ENCODE measurements around the gene CCDC9B.
A peak's percentile ranks its signal among the peaks of the same experiment; 100 is the strongest.

CCDC9B gene

DNA sequence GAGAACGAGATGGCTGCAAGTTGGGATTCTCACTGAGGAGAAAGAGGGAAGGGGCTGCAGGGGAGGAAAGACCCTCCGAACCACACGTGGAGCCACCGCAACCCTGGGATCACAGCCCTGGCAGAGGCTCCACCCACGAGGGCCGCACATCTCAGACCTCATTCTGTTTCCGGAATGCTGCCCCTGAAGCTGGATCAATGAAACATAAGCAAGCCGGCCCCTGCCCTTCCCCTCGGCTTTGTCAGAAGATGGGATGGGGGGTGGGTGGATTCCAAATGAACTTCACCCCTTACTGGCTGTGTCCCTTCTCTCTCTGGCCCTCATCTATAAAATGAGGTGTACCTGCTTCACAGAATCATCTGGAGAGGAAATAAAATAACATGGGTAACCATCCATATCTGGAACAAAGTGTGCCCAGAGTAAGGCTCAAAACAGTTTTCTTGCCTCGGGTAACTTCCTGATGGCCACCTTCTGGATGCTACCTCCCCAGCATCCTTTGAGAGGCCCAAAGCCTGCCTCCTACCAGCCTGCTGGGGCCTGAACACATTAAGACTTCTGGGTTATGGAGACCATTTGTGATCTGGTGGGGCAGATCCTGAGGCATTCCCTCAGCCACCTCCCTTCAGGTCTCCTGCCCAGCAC, 4.6 kb upstream of the CCDC9B start:
- ATAC-seq, result no peak
- no peak for DNase-seq

GRCh38 chr15:40344631-40345120, 3.9 kb upstream of the CCDC9B start:
- peak; percentile 60 for ATAC-seq
- peak; percentile 77 for DNase-seq

DNA sequence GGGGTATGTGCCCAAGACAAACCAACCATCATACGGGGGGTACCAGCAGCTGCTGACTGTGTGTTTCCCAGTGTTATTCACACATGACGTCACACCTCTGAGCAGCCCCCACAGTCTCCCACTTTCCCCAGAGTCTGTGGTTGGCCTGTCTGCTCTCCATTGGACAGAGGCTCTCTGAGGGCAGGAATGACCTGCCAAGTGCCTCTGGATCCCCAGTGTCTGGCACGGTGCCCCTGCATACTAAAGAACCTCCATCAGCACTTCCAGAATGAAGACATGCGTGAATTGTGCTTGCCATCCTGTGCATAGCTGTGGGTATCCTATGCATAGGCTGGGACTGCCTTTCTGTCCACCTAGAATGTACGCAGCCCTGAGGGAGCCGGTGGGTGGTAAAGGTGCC, 3.5 kb upstream of the CCDC9B start:
- ATAC-seq (no peak), DNase-seq (no peak)

DNA sequence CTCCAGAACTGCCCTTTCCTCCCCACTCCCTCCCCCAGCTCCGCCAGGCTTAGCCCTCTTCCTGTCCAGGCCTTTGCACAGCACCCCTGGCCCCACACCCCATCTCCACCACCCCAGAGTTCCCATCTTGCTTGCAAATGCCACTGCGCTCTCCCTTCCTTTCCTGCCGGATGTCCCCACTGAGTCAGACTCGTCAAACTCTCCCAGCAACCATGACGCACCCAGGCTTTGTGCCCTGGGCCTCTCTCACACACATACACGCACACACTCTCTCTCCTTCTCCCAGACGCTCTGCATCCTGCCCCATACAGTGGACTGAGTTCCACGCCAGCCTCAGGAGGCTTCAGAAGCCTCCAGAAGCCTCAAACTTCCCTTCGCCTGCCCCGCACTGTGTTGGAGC, 2.8 kb upstream of the CCDC9B start:
- ATAC-seq, result no peak

DNA sequence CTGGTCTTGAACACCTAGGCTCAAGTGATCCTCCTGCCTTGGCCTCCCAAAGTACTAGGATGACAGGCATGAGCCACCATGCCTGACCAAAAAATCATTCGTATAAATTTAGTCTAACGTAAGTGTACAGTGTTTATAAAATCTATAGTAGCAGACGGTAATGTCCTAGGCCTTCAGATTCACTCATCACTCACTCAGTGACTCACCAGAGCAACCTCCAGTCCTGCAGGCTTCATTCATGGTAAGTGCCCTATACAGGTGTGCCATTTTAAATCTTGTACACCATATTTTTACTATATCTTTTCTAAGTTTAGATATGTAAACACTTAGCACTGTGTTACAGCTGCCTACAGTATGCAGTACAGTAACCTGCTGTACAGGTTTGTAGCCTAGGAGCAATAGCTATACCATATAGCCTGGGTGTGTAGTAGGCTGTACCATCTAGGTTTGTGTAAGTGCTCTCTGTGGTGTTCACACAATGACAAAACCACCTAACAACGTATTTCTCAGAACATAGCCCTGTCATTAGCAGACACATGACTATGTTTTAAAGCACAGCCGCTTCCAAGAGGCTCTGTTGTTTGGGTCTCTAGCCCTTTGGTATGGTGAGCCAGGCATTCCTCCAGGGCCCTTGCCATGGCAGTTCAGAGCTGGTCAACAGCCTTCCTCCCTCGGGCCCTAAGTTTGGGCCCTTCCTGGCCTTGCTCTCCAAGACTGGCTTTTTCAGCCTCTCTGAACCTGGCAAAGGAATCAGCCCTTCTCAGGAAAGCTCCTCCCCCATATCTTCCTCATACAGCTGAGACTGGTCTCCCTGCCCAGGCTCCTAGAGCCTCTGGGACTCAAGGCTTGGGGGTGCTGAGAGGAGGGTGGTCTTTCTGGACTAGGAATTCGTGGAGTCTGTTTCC, 1.9 kb upstream of the CCDC9B start:
- ATAC-seq, result no peak
- no peak for DNase-seq

More for the DNA sequence above, 2.8 kb upstream of the CCDC9B start:
- DNase-seq, result no peak

- ATAC-seq (no peak), DNase-seq (no peak)
Observed at GRCh38 chr15:40340038-40340739, 550 bp downstream of the CCDC9B start.

DNA sequence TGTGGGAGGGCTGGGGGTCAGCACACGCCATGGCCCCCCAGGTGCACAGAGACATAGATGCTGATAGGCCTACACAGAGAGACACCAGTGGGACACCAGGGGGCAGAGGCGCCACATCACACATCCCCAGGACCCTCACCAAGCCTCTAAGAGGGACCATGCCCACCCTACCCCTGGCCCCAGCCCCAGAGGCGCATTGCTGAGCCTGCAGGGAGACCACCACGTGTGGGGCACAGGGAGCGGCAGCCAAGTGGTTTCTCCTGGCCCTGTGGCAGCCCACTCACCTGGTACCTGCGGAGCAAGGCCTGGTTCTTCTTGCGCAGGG, 1.2 kb downstream of the CCDC9B start:
- DNase-seq (no peak), ATAC-seq (no peak)

- ATAC-seq (no peak), DNase-seq (no peak)
Observed at GRCh38 chr15:40338921-40339620, 1.7 kb downstream of the CCDC9B start.

GRCh38 chr15:40338041-40338657, 2.6 kb downstream of the CCDC9B start:
- peak; percentile 86 for DNase-seq

GRCh38 chr15:40337597-40337996, 3.1 kb downstream of the CCDC9B start:
- ATAC-seq (no peak), DNase-seq (no peak)

More at GRCh38 chr15:40338041-40338657, 2.6 kb downstream of the CCDC9B start:
- ATAC-seq, result peak; percentile 83

- ATAC-seq, result no peak
- peak; percentile 27 for DNase-seq
Observed at GRCh38 chr15:40336744-40337122, 4.0 kb downstream of the CCDC9B start.

DNA sequence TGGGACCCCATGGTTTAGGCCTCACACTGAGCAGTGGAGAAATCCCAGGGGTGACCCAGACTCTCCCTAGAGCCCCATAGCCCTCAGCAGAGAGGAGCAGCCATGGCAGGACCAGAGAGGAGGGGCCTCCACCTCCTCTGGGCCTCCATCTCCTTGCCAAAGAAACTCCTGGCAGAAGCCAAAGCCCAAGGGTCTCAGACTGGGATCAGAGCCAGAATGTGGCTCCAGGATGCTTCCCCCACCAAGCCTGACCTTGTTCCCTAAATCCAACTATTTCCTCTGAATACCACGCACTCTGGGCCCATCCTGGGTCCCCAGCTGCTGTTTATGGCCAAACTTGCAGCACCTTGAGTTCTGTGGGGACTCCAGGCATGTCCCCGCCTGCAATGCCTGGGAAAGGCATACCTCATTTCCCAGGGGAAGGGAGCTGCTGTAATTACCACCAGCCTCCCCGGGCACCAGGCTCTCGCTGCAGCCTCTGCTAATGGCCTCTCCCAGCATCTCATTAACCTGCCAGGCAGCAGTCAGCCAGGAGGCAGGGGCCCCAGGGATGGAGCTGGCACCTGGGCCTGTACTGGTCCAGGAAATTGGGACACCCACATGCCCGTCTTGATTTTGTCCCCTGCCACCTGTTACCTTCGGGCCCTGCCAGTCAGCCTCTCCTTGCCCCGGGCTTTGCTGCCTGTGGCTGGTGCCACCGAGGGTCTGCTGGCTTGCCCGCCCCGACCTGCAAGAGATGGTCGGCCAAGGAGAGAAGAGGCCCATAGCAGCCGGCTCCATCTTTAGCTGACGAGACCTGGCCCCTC, 4.6 kb downstream of the CCDC9B start:
- DNase-seq, result no peak
- no peak for ATAC-seq

DNA sequence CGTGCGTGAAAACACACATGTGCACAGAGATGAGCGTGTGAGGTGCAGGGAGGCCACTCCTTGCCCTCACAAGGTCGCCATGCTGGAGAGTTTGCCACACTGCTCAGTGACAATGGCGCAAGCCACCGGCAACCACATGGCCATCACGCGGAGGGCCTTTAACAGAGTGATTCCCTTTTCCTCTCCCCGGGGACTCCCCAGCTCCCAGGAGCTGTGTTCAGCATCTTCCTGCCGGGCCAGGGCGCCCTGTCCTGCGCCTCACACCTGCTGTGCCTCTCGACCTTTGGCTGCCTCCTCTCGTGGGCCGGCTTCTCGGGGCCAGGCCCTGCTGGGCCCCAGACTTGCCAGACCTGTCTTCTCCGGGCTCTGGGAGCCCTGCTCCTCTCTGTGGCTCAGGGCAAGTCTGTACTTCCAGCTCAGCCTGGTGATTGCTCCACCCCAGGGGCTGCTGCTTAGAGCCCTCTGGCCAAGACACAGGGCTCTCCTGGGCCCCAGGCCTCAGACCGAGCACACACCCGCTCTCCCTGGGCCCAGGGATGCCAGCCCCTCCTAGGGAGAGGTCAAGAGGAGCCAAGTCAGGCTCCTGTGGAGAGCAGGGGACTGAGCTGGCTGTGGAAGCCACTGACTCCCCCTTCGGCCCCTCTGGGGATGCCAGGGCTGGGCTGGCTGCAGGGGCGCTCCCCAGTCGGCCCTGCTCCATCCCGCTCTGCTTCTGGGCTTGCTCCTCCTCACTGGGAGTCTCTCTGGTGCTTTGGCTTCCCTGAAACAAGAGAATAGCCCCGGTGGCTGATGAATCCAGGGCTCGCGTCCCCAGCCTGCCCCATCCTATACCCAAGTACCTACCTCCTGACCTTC, 5.6 kb downstream of the CCDC9B start:
- no peak for DNase-seq
- ATAC-seq, result no peak

DNA sequence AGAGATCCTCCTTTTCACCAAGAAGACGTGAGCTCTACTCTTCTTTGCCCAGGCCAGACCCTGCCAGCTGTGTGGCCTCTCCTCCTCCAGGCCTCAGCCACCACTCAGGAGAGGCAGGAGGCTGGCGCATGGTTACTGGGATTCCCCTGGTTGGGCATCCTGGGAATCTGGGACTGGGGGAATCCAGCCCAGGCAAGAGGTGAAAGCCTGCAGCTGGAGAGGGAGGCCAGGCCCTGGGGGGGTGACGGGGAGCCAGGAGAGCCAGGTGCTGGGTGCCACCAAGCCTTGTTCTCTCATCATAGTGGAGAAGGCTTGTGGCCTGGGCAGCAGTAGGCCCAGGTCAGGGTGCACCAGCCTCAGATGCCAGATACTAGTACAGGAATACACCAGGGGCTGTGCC, 6.2 kb downstream of the CCDC9B start:
- DNase-seq, result no peak
- ATAC-seq, result no peak

DNA sequence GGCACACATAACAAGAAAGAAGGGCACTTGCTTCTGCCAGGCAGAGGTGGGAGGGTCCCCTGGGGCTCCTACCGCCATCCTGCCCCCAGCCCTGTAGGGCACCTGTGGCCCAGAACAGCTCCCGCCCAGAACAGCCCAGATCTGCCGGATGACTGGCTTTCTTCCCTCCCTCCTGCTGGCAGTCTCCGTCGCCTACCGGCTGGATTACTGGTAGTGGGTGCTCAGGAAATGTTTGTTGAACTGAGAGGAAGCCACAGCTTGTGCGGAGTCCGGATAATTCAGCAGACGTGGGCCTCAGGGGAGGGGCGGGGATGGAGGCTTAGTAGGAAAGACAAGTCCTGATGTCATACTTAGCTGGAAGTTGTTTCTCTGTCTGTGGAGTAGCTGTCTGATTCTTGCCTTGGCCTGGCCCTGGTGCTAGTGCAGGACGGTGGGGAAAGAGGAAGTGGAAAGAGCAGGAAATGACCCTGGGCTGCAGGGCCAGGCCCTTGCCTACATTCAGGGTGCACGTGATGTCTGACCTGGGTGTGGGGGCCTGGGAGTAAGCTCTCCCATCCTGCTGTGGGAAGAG, 6.7 kb downstream of the CCDC9B start:
- no peak for ATAC-seq
- no peak for DNase-seq

DNA sequence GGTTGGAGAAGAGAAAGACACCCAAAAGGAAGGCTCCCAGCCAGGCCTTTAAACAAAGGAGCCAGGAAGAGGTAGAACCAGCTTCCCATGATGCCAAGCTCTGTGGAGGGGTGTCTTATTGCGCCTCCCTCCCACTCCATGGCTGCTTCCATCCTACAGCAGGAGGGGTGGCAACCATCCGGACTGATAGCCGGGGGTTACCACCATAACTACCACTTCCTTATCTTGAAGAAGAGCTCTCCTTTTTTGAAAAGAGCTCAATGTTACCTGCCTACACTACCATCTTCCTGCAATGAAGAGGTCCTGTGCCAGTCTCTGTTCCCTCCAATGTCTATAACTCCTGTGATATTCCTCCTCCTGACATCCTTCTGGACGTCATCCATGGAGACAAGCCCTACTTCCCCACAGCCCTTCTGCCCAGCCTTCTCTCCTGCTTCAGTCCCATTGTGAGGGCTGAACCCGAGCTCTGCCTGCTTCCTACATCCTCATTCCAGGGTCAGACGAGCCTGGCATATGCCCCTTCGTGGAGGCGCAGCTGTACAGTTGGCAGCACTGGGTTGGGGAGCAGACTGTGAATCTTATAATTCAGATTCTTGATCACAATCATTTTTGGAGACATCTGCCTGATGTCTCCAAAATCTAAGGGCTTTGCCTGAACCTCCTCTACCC, 8.5 kb downstream of the CCDC9B start:
- no peak for ATAC-seq
- no peak for DNase-seq

DNA sequence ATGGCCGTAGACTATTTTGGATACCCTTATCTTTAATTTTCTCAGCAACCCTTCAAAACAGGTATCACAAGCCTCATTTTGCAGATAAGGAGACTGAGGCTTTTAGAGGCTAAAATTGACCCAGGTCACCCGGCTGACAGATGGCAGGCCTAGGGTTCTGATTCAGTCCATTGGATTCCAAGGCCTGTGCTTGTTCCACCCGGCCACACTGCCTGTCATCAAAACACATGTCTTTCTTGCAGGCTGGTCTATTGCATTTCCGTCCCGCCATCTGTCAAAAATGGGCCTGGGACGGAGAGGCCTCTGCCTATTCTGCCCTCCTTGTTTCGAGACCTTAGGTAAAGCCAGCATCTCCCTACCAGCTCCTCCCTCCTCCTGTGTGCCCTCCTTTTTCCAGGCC, 9.1 kb downstream of the CCDC9B start:
- ATAC-seq, result no peak
- no peak for DNase-seq

DNA sequence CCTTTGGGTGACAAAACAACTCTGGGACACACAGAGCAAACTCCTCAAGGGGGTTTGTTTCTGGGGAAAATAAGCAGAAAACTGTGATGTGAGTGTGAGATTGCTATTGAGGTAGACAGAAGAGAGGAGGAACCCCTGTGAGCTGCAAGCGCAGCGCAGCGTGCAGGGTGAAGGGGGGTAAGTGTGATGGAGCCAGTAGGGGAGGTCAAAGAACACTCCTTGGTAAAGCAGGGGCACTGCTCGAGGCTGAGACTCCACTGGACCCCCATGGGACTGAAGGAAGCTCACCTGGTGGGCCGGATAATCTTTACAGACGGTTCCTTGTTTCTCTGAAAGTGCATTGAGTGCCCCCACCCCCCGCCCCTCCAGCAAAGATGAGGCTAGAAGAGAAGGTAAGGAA, 9.7 kb downstream of the CCDC9B start:
- no peak for DNase-seq

GRCh38 chr15:40330368-40330836, 10.3 kb downstream of the CCDC9B start:
- ATAC-seq, result no peak
- no peak for DNase-seq

More for the DNA sequence above, 9.7 kb downstream of the CCDC9B start:
- ATAC-seq, result no peak

Data from stimulated activated naive CD8-positive, alpha-beta T cell treated with anti-CD3 and anti-CD28 coated beads, Interleukin-15, Interleukin-2, amounts not matched to agents 100 U/mL and 50 U/mL, for 24 hours (primary cell).